Natural killer cell treated with Interleukin-12 subunit alpha and Interleukin-12 subunit beta and Interleukin-15 and Interleukin-18, amount 100 ng/mL, for 72 hours (primary cell): Measurements from ENCODE around the gene OR4C11. TPM values are rescaled to one million over a fixed set of nuclear protein-coding genes. Genes with fewer than 3 reads are reported as not detected.

Experiments used
- ATAC-seq, 2 donors: fragments of 150-1000 bp; cut with Tn5 transposase in 1 of 2; sonication (Bioruptor Pico), chemical (Tn5 transposase) in 1 of 2; 2 replicates each; pipeline ENCODE4 v1.10.0; 2021
- DNase-seq: peaks from one replicate; pipeline ENCODE4 v3.0.0; 2022; ENCODE audit warnings: low spot score
- H3K27ac Mint-ChIP-seq, 2 donors: 1 replicate in 1 of 2; 2 replicates in 1 of 2; pipeline ENCODE4 v1.8.0; 2022; ENCODE audit warnings: mixed read lengths in 2 of 2, mild to moderate bottlenecking in 1 of 2, moderate library complexity in 1 of 2
- H3K27me3 Mint-ChIP-seq, 2 donors: 1 replicate in 1 of 2; 2 replicates in 1 of 2; pipeline ENCODE4 v1.8.0; 2022; ENCODE audit warnings: mixed read lengths in 2 of 2
- H3K36me3 Mint-ChIP-seq: one replicate; pipeline ENCODE4 v1.8.0; 2022; ENCODE audit warnings: mixed read lengths
- H3K4me1 Mint-ChIP-seq, 2 donors: 1 replicate in 1 of 2; 2 replicates in 1 of 2; pipeline ENCODE4 v1.8.0; 2022; ENCODE audit warnings: low read depth in 2 of 2, mixed read lengths in 2 of 2, mild to moderate bottlenecking in 1 of 2
- H3K4me3 Mint-ChIP-seq: one replicate; pipeline ENCODE4 v1.8.0; 2022; ENCODE audit warnings: mixed read lengths
- H3K9me3 Mint-ChIP-seq: 2 replicates; pipeline ENCODE4 v1.8.0; 2022; ENCODE audit warnings: mixed read lengths
- total RNA-seq, 2 donors: library from RNA; stranded (reverse); gene quantifications; one replicate each; pipeline ENCODE4 v1.2.3, GENCODE V29; 2022

Gene OR4C11
- total RNA-seq: not detected

GRCh38 chr11:55607545-55607944 lies at the start of gene OR4C11:
Gene OR4C11, minus strand, starts transcription at chr11:55607645. Its CDS starts 3,272 bp downstream, at chr11:55604373.
- no peak for ATAC-seq
- Mint-ChIP-seq H3K4me3 (no peak within 1 kb of the TSS), H3K27ac (no peak within 1 kb of the TSS), H3K27me3 (no peaks in the 10 kb centered on the region), H3K9me3 (peaks cover 4% of the 10 kb centered on the region), H3K36me3 (no peaks in the 10 kb centered on the region), H3K4me1 (no peaks in the 10 kb centered on the region)
- no peak for DNase-seq

GRCh38 chr11:55655096-55655495 lies 47.7 kb upstream of the OR4C11 start:
- H3K27ac Mint-ChIP-seq: no peak overlapping the region
- no peaks in the 10 kb centered on the region for H3K27me3 Mint-ChIP-seq
- no peak overlapping the region for H3K4me3 Mint-ChIP-seq
- no peaks in the 10 kb centered on the region for H3K4me1 Mint-ChIP-seq
- peaks cover 9% of the 10 kb centered on the region for H3K36me3 Mint-ChIP-seq
- peaks cover 6% of the 10 kb centered on the region for H3K9me3 Mint-ChIP-seq
- ATAC-seq: no peak
- no peak for DNase-seq

- Mint-ChIP-seq H3K4me1 (no peaks in the 10 kb centered on the region), H3K27ac (no peak overlapping the region), H3K27me3 (no peaks in the 10 kb centered on the region), H3K4me3 (no peak overlapping the region), H3K9me3 (no peaks in the 10 kb centered on the region), H3K36me3 (peaks cover under 1% of the 10 kb centered on the region)
- DNase-seq: no peak
- no peak for ATAC-seq
Measured at GRCh38 chr11:55652560-55652959, 45.1 kb upstream of the OR4C11 start.

- no peaks in the 10 kb centered on the region for H3K4me1 Mint-ChIP-seq
- no peak within 1 kb of the TSS for H3K27ac Mint-ChIP-seq
- ATAC-seq: no peak
- no peak within 1 kb of the TSS for H3K4me3 Mint-ChIP-seq
- H3K27me3 Mint-ChIP-seq: no peaks in the 10 kb centered on the region
- no peaks in the 10 kb centered on the region for H3K9me3 Mint-ChIP-seq
- no peak for DNase-seq
- no peaks in the 10 kb centered on the region for H3K36me3 Mint-ChIP-seq
Measured at GRCh38 chr11:55648027-55648426, 40.6 kb upstream of the OR4C11 start, which contains the start of gene OR4S2. Gene OR4S2, plus strand, starts transcription at chr11:55648327. Its CDS starts 2,577 bp downstream, at chr11:55650904.

GRCh38 chr11:55634813-55635212 lies 27.4 kb upstream of the OR4C11 start, which contains the start of gene OR4P4:
Gene OR4P4, plus strand, starts transcription at chr11:55635113.
- H3K9me3 Mint-ChIP-seq: peaks cover 6% of the 10 kb centered on the region
- H3K4me1 Mint-ChIP-seq: no peaks in the 10 kb centered on the region
- peaks cover 15% of the 10 kb centered on the region for H3K36me3 Mint-ChIP-seq
- no peak within 1 kb of the TSS for H3K4me3 Mint-ChIP-seq
- H3K27me3 Mint-ChIP-seq: no peaks in the 10 kb centered on the region
- ATAC-seq: no peak
- DNase-seq: no peak
- H3K27ac Mint-ChIP-seq: no peak within 1 kb of the TSS

GRCh38 chr11:55624531-55624930 lies 17.1 kb upstream of the OR4C11 start:
- no peaks in the 10 kb centered on the region for H3K27me3 Mint-ChIP-seq
- H3K4me1 Mint-ChIP-seq: no peaks in the 10 kb centered on the region
- no peak overlapping the region for H3K4me3 Mint-ChIP-seq
- peaks cover 21% of the 10 kb centered on the region for H3K9me3 Mint-ChIP-seq
- peaks cover 20% of the 10 kb centered on the region for H3K36me3 Mint-ChIP-seq
- no peak for DNase-seq
- ATAC-seq: no peak
- H3K27ac Mint-ChIP-seq: no peak overlapping the region

- ATAC-seq (no peak), DNase-seq (no peak)
- no peaks in the 10 kb centered on the region for H3K4me1 Mint-ChIP-seq
- no peaks in the 10 kb centered on the region for H3K27me3 Mint-ChIP-seq
- peaks cover 17% of the 10 kb centered on the region for H3K9me3 Mint-ChIP-seq
- no peak overlapping the region for H3K27ac Mint-ChIP-seq
- peaks cover 12% of the 10 kb centered on the region for H3K36me3 Mint-ChIP-seq
- no peak overlapping the region for H3K4me3 Mint-ChIP-seq
Measured at GRCh38 chr11:55572548-55572947, 34.9 kb downstream of the OR4C11 start.

- Mint-ChIP-seq H3K36me3 (peaks cover 12% of the 10 kb centered on the region), H3K4me1 (no peaks in the 10 kb centered on the region), H3K27me3 (no peaks in the 10 kb centered on the region), H3K9me3 (peaks cover 17% of the 10 kb centered on the region), H3K4me3 (no peak within 1 kb of the TSS), H3K27ac (no peak within 1 kb of the TSS)
- DNase-seq (no peak), ATAC-seq (no peak)
Measured at GRCh38 chr11:55571828-55572227, 35.6 kb downstream of the OR4C11 start, which contains the start of gene OR4C16. Gene OR4C16, plus strand, starts transcription at chr11:55572128. Its CDS starts 0 bp downstream, at chr11:55572128.

GRCh38 chr11:55554169-55554568 lies 53.3 kb downstream of the OR4C11 start, which contains the start of gene OR4C15:
Gene OR4C15, plus strand, starts transcription at chr11:55554469. Its CDS starts 0 bp downstream, at chr11:55554469.
- Mint-ChIP-seq H3K9me3 (peaks cover 24% of the 10 kb centered on the region), H3K4me3 (no peak within 1 kb of the TSS), H3K27ac (no peak within 1 kb of the TSS), H3K27me3 (no peaks in the 10 kb centered on the region), H3K4me1 (no peaks in the 10 kb centered on the region), H3K36me3 (peaks cover 8% of the 10 kb centered on the region)
- ATAC-seq (no peak), DNase-seq (no peak)

Other genes starting within 250 kb of the OR4C11 start
- gene OR4A15, start 239.7 kb downstream of the OR4C11 start, total RNA-seq: not detected
- not detected for gene OR4C15, start 53.2 kb downstream of the OR4C11 start, total RNA-seq
- gene OR4C16, start 35.5 kb downstream of the OR4C11 start, total RNA-seq: not detected
- gene OR4P4, start 27.5 kb upstream of the OR4C11 start, total RNA-seq: not detected
- gene OR4S2, start 40.7 kb upstream of the OR4C11 start, total RNA-seq: not detected
- gene OR4C6, start 54.6 kb upstream of the OR4C11 start, total RNA-seq: not detected
- gene OR5D13, start 165.8 kb upstream of the OR4C11 start, total RNA-seq: not detected
- gene OR5D14, start 187.9 kb upstream of the OR4C11 start, total RNA-seq: not detected
- gene OR5L1, start 203.7 kb upstream of the OR4C11 start, total RNA-seq: not detected
- not detected for gene OR5D18, start 212.0 kb upstream of the OR4C11 start, total RNA-seq
- not detected for gene OR5L2, start 219.6 kb upstream of the OR4C11 start, total RNA-seq
- not detected for gene OR5D16, start 231.1 kb upstream of the OR4C11 start, total RNA-seq